Measurements from ENCODE around the gene TMTC1. TPM values are rescaled to one million over a fixed set of nuclear protein-coding genes. Genes with fewer than 3 reads are reported as not detected.

TMTC1 gene
- total RNA-seq, 1 donor from 2014 or later, result 1.4 TPM

GRCh38 chr12:29546000-29546399, 237.7 kb downstream of the TMTC1 start:
- Mint-ChIP-seq H3K36me3 (ENCODE audit: unreplicated experiment) (no peaks in the 10 kb centered on the region), H3K27ac (ENCODE audit: unreplicated experiment) (no peak overlapping the region), H3K4me3 (ENCODE audit: unreplicated experiment) (no peak overlapping the region), H3K4me1 (ENCODE audit: low read depth, unreplicated experiment) (no peaks in the 10 kb centered on the region), H3K9me3 (ENCODE audit: unreplicated experiment) (no peaks in the 10 kb centered on the region), H3K27me3 (ENCODE audit: unreplicated experiment) (no peaks in the 10 kb centered on the region)
- no peak for DNase-seq
- TF ChIP-seq CTCF (IDR thresholded peaks at IDR 0.05; ENCODE audit: partially characterized antibody, unreplicated experiment), result no peak

GRCh38 chr12:29545102-29545467, 238.7 kb downstream of the TMTC1 start:
- TF ChIP-seq CTCF (IDR thresholded peaks at IDR 0.05; ENCODE audit: partially characterized antibody, unreplicated experiment), result no peak
- no peak for DNase-seq
- no peak overlapping the region for H3K4me3 Mint-ChIP-seq (ENCODE audit: unreplicated experiment)
- no peaks in the 10 kb centered on the region for H3K4me1 Mint-ChIP-seq (ENCODE audit: low read depth, unreplicated experiment)
- no peaks in the 10 kb centered on the region for H3K27me3 Mint-ChIP-seq (ENCODE audit: unreplicated experiment)
- no peaks in the 10 kb centered on the region for H3K9me3 Mint-ChIP-seq (ENCODE audit: unreplicated experiment)
- no peak overlapping the region for H3K27ac Mint-ChIP-seq (ENCODE audit: unreplicated experiment)
- no peaks in the 10 kb centered on the region for H3K36me3 Mint-ChIP-seq (ENCODE audit: unreplicated experiment)

- no peak for DNase-seq
- Mint-ChIP-seq H3K4me1 (ENCODE audit: low read depth, unreplicated experiment) (no peaks in the 10 kb centered on the region), H3K9me3 (ENCODE audit: unreplicated experiment) (no peaks in the 10 kb centered on the region), H3K4me3 (ENCODE audit: unreplicated experiment) (no peak overlapping the region), H3K36me3 (ENCODE audit: unreplicated experiment) (no peaks in the 10 kb centered on the region), H3K27me3 (ENCODE audit: unreplicated experiment) (no peaks in the 10 kb centered on the region), H3K27ac (ENCODE audit: unreplicated experiment) (no peak overlapping the region)
- TF ChIP-seq CTCF (IDR thresholded peaks at IDR 0.05; ENCODE audit: partially characterized antibody, unreplicated experiment), result no peak
Measured at GRCh38 chr12:29544428-29545101, 239.2 kb downstream of the TMTC1 start.

GRCh38 chr12:29543036-29543435, 240.7 kb downstream of the TMTC1 start:
- no peaks in the 10 kb centered on the region for H3K27me3 Mint-ChIP-seq (ENCODE audit: unreplicated experiment)
- no peak for TF ChIP-seq CTCF (IDR thresholded peaks at IDR 0.05; ENCODE audit: partially characterized antibody, unreplicated experiment)
- H3K4me3 Mint-ChIP-seq (ENCODE audit: unreplicated experiment), result no peak overlapping the region

GRCh38 chr12:29537298-29537697, 246.4 kb downstream of the TMTC1 start:
- Mint-ChIP-seq H3K36me3 (ENCODE audit: unreplicated experiment) (no peaks in the 10 kb centered on the region), H3K4me3 (ENCODE audit: unreplicated experiment) (no peak overlapping the region), H3K9me3 (ENCODE audit: unreplicated experiment) (no peaks in the 10 kb centered on the region), H3K4me1 (ENCODE audit: low read depth, unreplicated experiment) (peaks cover 3% of the 10 kb centered on the region), H3K27me3 (ENCODE audit: unreplicated experiment) (no peaks in the 10 kb centered on the region), H3K27ac (ENCODE audit: unreplicated experiment) (no peak overlapping the region)
- TF ChIP-seq CTCF (IDR thresholded peaks at IDR 0.05; ENCODE audit: partially characterized antibody, unreplicated experiment), result no peak
- no peak for DNase-seq

More at GRCh38 chr12:29543036-29543435, 240.7 kb downstream of the TMTC1 start:
- Mint-ChIP-seq H3K4me1 (ENCODE audit: low read depth, unreplicated experiment) (no peaks in the 10 kb centered on the region), H3K9me3 (ENCODE audit: unreplicated experiment) (no peaks in the 10 kb centered on the region), H3K27ac (ENCODE audit: unreplicated experiment) (no peak overlapping the region), H3K36me3 (ENCODE audit: unreplicated experiment) (no peaks in the 10 kb centered on the region)
- DNase-seq, result no peak

Measured in glutamatergic neuron (in vitro differentiated cells).